Activated CD4-positive, alpha-beta T cell treated with anti-CD3 and anti-CD28 coated beads, Interleukin-2, Interleukin-4, amounts not matched to agents 100 ng/mL and 50 ng/mL, durations not matched to agents 16 hours and 8 hours (primary cell): ENCODE data around the gene ANKRD11.

Source experiments
- DNase-seq: peaks from one replicate; pipeline ENCODE4 v3.0.0-alpha.2; 2020; ENCODE audit warnings: low spot score

Gene ANKRD11

GRCh38 chr16:89297156-89297874 is 193.0 kb downstream of the ANKRD11 start:
- DNase-seq: no peak

GRCh38 chr16:89295915-89296314 is 194.4 kb downstream of the ANKRD11 start:
- DNase-seq: no peak

DNA sequence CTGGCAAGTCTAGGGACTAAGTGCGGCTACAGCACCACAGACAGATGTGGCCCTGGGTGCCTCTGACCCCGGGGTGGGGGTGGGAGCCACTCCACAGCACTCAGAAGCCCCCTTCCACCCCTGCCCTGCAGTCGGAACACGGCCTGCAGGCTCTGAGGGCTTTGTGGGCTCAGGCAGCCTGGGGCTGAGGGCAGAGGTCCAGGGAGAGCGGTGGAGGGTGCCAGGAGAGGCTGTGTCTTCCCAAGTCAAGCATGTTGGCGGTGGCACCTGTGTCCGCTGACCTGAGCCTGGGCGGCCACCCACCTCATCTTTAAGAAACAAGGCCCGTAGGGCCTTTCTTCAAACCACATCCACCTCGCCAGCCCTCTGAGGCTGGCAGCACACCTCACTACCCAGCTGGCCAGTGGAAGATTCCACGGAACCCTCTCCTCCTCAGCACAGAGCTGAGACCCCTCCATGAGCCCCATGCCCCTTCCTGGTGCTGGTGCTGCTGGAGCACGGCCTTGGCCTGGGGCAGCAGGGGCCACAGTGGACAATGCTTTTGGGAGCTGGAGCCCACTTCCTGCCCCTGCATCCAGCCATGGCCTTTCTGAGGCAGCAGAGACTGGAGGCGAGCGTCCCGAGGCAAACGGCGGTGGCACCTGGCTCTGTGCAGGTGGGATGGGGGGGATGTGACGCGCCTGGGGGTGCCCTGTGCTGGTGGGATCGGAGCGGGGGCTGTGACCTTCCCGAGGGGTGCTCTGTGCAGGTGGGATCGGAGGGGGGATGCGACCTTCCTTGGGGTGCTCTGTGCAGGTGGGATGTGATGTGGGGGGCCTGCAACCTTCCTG is 195.1 kb downstream of the ANKRD11 start:
- DNase-seq: no peak

DNA sequence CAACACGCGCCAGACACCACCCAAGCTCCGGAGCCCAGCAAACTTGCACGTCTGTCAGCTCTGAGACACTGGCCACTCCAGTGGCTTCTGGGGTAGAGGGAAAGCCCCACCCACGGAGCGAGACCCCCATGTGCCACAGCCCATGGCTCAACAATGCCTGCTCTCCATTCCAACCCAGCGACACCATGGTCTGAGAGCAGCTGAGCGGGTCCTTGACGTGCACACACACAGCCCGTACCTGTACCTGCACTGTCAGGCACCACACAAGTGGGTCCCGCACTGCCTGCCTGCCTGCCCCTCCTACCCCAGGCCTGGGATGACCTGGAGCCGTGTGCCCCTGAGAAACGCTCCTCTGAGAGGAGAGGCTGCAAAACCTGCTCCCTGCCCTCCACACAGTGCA is 195.9 kb downstream of the ANKRD11 start:
- no peak for DNase-seq

DNA sequence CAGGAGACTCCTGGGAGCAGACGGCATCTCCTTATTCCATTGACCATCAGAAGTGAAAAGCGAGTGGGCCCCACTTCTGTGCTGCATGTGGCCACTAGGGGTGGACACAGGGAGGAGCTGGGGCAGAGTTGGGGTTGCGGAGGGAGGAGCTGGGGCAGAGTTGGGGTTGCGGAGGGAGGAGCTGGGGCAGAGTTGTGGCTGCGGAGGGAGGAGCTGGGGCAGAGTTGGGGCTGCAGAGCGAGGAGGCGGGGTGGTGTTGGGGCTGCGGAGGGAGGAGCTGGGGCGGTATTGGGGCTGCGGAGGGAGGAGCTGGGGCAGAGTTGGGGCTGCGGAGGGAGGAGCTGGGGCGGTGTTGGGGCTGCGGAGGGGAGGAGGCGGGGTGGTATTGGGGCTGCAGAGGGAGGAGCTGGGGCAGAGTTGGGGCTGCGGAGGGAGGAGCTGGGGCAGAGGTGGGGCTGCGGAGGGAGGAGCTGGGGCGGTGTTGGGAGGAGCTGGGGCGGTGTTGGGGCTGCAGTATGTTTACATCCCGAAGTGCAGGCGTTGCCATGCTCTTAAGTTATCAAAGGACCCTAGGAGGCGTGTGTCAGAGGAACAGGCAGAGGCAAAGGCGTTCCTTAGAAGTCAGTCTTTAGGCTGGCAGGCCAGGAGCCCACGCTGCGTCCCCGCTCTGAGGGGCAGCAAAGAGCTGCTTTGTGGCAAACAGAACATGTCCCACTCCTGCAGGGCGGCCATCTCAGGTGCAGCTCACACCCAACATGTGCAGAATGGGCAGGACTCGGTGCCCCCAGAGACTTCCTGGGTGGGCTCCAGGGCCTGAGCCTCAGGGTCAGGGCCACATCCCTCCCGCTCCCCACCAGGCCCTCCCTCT is 196.9 kb downstream of the ANKRD11 start:
- no peak for DNase-seq

DNA sequence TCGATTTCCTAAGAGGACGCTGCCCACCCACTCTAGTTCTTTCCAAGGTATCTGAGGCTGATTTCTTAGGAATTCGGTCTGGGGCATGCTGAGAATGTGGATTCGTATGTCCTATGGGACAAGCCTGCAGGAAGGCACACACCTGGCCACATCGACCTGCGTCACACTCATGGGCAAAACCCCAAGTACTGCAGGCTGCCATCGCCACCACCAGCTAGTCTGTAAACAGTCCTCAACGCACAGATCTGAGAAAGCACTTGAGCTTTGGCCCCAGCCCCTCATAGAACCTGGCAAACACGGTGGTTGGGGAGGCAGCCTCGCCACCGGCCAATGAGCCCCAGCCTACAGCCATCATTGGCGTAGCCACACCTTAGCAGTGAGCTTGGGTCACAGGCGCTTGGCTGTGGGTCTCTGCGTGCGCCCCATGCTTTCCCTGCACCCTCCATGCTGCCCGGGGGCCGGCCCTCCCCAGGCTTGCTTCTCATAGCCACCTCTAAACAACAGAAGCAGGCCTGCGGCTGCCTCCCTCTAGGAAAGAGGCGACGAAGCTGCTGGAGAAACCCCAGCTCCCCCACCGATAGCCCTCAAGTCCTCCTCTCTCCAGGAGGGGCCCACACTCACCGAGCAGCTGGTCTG is 197.8 kb downstream of the ANKRD11 start:
- no peak for DNase-seq

GRCh38 chr16:89291776-89292175 is 198.6 kb downstream of the ANKRD11 start:
- no peak for DNase-seq

DNA sequence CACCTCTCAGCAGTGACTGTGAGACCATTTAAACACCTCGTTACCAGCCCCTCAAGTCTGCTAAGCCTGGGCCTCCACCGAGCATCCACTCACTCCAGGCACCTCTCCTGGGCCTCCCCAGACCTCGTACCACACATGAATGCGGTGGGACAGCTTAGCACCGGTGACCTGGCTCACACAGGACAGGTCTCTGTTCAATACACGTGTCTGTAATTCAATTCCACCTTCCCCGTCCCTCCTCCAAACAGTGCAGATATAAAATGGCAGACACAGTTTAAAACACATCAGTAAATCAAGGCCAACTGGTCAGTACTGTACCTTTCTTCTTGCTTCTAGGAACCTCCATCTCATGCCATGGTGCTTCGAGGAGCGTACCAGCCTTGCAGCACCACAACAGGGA is 199.0 kb downstream of the ANKRD11 start:
- no peak for DNase-seq

DNA sequence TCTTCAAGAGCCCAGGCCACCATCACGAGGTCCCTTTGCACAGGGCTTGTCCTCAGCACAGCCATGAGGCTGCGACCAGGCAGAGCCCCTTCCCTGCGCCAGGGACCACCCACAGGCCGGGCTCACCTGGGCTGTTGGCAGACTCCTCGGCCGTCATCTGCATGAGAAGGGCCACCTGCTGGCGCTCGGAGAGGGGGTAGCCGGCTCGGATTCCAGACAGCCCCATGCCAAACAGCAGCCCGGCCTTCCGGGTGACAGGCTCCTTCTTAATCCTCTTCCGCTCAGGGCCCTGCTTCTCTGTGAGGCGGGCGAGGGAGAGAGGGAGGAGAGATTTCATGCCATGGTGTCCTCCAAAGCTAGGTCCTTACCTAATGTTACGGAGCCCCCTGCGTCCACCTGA is 199.5 kb downstream of the ANKRD11 start:
- DNase-seq: no peak

DNA sequence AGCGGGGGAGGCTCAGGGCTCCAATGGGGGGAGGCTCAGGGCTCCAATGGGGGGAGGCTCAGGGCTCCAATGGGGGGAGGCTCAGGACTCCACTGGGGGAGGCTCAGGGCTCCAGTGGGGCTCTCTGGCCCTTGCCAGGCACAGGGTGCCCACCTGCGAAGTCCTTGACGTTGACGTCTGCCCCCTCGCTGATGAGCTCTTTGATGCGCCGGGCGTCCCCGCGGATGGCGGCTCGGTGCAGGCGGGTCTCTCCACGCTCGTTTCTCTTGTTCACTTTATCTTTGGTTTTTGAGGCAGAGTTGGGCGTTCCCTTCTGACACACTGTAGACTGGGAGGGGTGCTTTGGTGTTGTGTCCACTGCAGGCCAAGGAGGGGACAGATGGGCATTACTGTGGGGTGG is 199.9 kb downstream of the ANKRD11 start:
- no peak for DNase-seq

- DNase-seq: peak; percentile 73
Observed at GRCh38 chr16:89289428-89290395, 200.6 kb downstream of the ANKRD11 start.

DNA sequence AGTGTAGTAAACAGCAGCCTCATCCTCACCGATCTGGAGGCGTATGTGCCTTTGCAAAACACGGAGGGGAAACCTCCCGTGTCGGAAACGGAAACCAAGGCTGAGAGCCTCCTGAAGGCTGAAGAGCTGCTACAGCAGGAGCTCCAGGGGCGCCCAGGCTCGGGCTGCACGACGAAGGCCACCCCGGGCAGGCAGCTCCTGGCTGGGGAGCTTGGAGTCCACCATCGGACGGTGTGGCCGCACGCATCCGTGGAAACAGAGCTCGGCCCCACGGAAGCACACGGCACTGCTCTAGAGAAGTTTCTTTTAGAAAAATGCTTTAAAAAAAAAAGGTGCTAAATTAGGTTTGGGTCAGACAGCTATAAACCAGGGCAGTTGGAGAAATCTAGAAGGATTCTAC is 201.4 kb downstream of the ANKRD11 start:
- no peak for DNase-seq

GRCh38 chr16:89288577-89288844 is 201.8 kb downstream of the ANKRD11 start:
- no peak for DNase-seq

DNA sequence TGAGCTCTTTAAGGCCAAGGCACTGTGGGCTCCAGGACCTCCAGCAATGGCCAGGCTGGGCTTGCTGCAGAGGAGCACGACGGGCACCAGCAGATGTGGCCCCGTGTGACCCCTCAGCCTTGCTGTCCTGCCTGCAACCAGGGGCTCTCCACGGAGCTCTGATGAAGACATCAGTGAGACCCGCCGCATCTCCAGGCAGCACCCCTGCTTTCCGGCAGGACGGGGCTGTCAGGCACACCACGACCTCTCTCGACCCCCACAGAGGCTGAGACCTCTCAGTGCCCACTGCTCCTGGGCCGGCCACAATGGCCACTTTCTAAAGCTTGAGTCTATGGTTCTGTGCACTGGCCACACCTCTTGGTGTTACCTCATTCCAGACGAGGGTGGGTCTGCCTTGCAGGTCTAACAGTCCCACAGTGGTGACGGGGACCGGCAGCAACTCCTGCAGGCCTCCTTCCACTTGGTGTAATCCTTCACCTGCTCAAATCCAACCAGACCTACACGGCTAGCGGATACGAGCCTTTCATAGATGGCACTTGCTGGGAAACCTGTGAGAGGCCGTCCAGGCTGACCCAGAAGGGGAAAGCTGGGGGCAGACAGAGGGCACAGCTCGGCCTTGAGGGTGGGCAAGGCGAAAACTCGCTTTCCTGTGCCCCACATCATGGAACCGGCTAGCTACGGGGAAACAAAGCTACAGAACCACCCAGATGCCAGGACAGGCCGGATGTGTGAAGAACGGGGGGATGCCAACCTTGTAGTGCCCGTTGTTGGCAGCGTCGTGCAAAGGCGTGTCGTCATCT is 202.4 kb downstream of the ANKRD11 start:
- DNase-seq: no peak

- no peak for DNase-seq
Observed at GRCh38 chr16:89286096-89286495, 204.3 kb downstream of the ANKRD11 start.

- no peak for DNase-seq
Observed at GRCh38 chr16:89285381-89285780, 205.0 kb downstream of the ANKRD11 start.

- DNase-seq: no peak
Observed at GRCh38 chr16:89283449-89283848, 206.9 kb downstream of the ANKRD11 start.

DNA sequence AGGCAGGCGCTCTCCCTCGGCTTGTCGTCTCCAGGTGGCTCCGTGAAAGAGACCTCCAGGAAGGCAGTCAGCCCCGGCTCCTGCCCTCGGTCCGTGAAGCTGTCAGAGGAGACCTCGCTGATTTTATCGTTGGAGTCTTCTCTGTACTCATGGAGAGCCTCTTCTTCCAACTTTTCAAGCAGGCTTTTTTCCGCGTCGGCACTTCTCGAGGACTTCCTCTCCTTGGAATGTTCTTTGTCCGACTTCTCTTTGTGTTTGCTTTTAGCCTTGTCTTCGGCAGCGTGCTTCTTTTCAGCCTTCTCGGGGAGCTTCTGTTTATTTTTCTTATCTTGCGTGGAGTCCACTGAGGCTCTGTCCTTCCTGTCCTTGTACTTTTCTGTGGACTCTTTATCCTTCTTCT is 207.8 kb downstream of the ANKRD11 start:
- no peak for DNase-seq

DNA sequence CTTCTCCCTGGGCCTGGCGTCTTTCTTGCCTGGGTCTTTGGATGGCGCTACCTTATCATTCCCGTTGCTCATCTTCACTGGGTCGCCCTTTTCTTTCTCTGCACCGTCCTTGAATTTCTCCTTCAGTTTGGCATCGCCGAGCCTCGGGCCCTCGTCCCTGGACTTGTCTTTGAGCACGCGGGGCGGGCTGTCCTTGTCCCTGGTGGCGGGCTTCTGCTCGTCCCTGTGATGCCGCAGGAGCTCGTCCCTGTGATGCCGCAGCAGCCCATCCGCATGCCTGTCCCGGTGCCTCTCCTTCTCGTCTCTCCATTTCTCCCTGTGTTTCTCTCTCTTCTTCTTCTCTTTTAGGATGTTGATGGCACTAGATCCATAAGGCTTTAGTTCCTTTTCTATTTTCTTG is 208.5 kb downstream of the ANKRD11 start:
- DNase-seq: no peak

GRCh38 chr16:89281189-89281577 is 209.2 kb downstream of the ANKRD11 start:
- DNase-seq: no peak
